SH-SY5Y (cell line): Measurements from ENCODE around the gene SLC25A26.

Source experiments
- GATA2 ChIP-seq: IDR thresholded peaks from 2 replicates; pipeline ENCODE4 v1.6.1; 2011; ENCODE audit warnings: mild to moderate bottlenecking, low read depth, low read length
- GATA3 ChIP-seq: IDR thresholded peaks from 2 replicates; pipeline ENCODE4 v1.6.1; 2011; ENCODE audit warnings: low read depth, mild to moderate bottlenecking, low read length, moderate library complexity

DNA sequence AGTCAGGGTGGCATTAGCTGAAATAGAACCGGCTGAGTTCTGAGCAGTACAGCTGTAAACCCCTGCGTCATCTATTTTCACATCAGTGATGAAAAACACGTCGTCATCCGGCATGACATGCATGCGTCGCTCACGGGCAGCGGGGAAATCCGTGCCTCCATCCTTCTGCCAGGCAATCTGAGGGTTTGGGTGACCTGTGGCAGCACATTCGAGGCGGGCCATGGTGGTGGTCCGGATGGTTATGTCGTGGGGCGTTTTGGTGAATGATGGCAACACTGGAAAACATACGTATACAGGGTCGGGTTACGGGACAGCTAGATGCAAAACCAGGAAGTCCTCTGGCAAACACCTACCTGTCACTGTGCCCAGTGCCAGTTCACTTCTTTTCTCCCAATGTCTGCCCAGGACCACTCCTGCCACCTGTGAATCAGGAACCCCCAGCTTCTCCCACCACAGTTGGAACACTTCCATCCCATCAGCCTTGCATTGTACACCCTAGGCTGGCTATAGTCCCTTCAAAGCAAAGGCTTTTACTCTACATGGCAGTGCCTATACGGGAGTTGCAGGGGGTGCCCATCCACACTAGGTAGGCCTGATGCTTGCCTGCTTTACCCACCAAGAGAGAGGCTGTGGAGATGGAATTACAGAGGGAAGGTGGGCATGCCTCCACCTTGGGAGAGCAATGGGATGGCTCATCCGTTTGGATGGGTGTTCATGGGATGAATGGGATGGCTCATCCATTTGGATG is 163.4 kb downstream of the SLC25A26 start:
- no peak for TF ChIP-seq GATA2
- TF ChIP-seq GATA3, result no peak
